GM23338 (cell line): ENCODE measurements around the gene CNTN5. TPM values are rescaled to one million over a fixed set of nuclear protein-coding genes. Genes with fewer than 3 reads are reported as not detected.

ENCODE experiments used
- ATAC-seq: fragments of 200-7000 bp; cut with Tn5 transposase; 3 replicates; pipeline ENCODE4 v1.9.1; 2020
- DNase-seq: peaks from one replicate; pipeline ENCODE4 v3.0.0-alpha.2; 2015; ENCODE audit warnings: low spot score
- H2AFZ ChIP-seq: fragments of 200-600 bp; sonication (generic); 2 replicates; pipeline ENCODE4 v1.8.0; 2016; ENCODE audit warnings: antibody characterized with exemption, mild to moderate bottlenecking, moderate library complexity
- H3F3A ChIP-seq: fragments of 200-600 bp; sonication (generic); replicated peaks from 2 replicates; pipeline ENCODE4 v1.8.0; 2017; ENCODE audit warnings: antibody characterized with exemption, mixed run types, low read depth
- H3K27ac ChIP-seq: fragments of 200-600 bp; sonication (generic); 2 replicates; pipeline ENCODE4 v1.6.1; 2016; ENCODE audit warnings: low read depth
- H3K27me3 ChIP-seq: fragments of 200-600 bp; sonication (generic); 2 replicates; pipeline ENCODE4 v1.8.0; 2016; ENCODE audit warnings: mild to moderate bottlenecking, mixed run types, moderate library complexity; ENCODE audit not compliant: insufficient read depth
- H3K36me3 ChIP-seq: fragments of 200-600 bp; sonication (generic); 2 replicates; pipeline ENCODE4 v1.8.0; 2016; ENCODE audit warnings: mild to moderate bottlenecking; ENCODE audit not compliant: insufficient read depth
- H3K4me1 ChIP-seq: fragments of 200-600 bp; sonication (generic); 2 replicates; pipeline ENCODE4 v1.8.0; 2016; ENCODE audit warnings: mild to moderate bottlenecking, moderate library complexity; ENCODE audit not compliant: insufficient read depth
- H3K4me2 ChIP-seq: fragments of 200-600 bp; sonication (generic); 2 replicates; pipeline ENCODE4 v1.7.1; 2017; ENCODE audit warnings: mixed run types
- H3K4me3 ChIP-seq: fragments of 200-600 bp; sonication (generic); 2 replicates; pipeline ENCODE4 v1.6.1; 2016; ENCODE audit warnings: mixed run types
- H3K79me2 ChIP-seq: fragments of 200-600 bp; sonication (generic); replicated peaks from 2 replicates; pipeline ENCODE4 v1.8.0; 2017; ENCODE audit warnings: mild to moderate bottlenecking; ENCODE audit not compliant: insufficient read depth
- H3K9me2 ChIP-seq: fragments of 200-600 bp; sonication (generic); 2 replicates; pipeline ENCODE4 v1.8.0; 2017; ENCODE audit not compliant: insufficient read depth
- H4K20me1 ChIP-seq: fragments of 200-600 bp; sonication (generic); replicated peaks from 2 replicates; pipeline ENCODE4 v1.8.0; 2017; ENCODE audit warnings: mild to moderate bottlenecking; ENCODE audit not compliant: insufficient read depth
- H3K27ac Mint-ChIP-seq: 2 replicates; pipeline ENCODE4 v1.8.0; 2020; ENCODE audit warnings: inconsistent platforms, mild to moderate bottlenecking, moderate library complexity, mixed read lengths
- H3K27me3 Mint-ChIP-seq: 3 replicates; pipeline ENCODE4 v1.8.0; 2022; ENCODE audit warnings: low read depth, mild to moderate bottlenecking, moderate library complexity, mixed read lengths, inconsistent platforms; ENCODE audit not compliant: insufficient read depth, poor library complexity
- H3K36me3 Mint-ChIP-seq: 3 replicates; pipeline ENCODE4 v1.8.0; 2021; ENCODE audit warnings: low read depth, mild to moderate bottlenecking, inconsistent platforms, moderate library complexity, mixed read lengths
- H3K4me1 Mint-ChIP-seq: 3 replicates; pipeline ENCODE4 v1.8.0; 2020; ENCODE audit warnings: mild to moderate bottlenecking, inconsistent platforms, mixed read lengths
- H3K4me3 Mint-ChIP-seq: 3 replicates; pipeline ENCODE4 v1.8.0; 2021; ENCODE audit warnings: moderate library complexity, mild to moderate bottlenecking, inconsistent platforms, mixed read lengths
- H3K9me3 Mint-ChIP-seq: 3 replicates; pipeline ENCODE4 v1.8.0; 2020; ENCODE audit warnings: moderate library complexity, mild to moderate bottlenecking, inconsistent platforms, mixed read lengths
- CREB1 ChIP-seq: fragments of 250-450 bp; sonication (Bioruptor Pico); IDR thresholded peaks from 2 replicates; pipeline ENCODE4 v1.5.0; 2020; ENCODE audit warnings: low read depth, mild to moderate bottlenecking, moderate library complexity
- EZH2 ChIP-seq: fragments of 200-600 bp; sonication (generic); IDR thresholded peaks from one replicate; pipeline ENCODE4 v1.8.0; 2017; ENCODE audit warnings: antibody characterized with exemption, mild to moderate bottlenecking, low read depth; ENCODE audit not compliant: unreplicated experiment
- EZH2phosphoT487 ChIP-seq: fragments of 200-600 bp; sonication (generic); IDR thresholded peaks from one replicate; pipeline ENCODE4 v1.8.1; 2018; ENCODE audit warnings: antibody characterized with exemption; ENCODE audit not compliant: unreplicated experiment
- NANOG ChIP-seq: IDR thresholded peaks from 2 replicates; pipeline ENCODE4 v1.6.1; 2016; ENCODE audit warnings: antibody characterized with exemption, borderline replicate concordance
- polyA plus RNA-seq: library from polyadenylated mRNA; unstranded; fragments of >200 nt; fragmentation: Nextera tagmentation; extraction: Ambion mirVana; gene quantifications from 2 replicates; pipeline ENCODE4 v1.2.1, GENCODE V29; 2016
- total RNA-seq: library from RNA; depleted of rRNA; stranded (reverse); fragments of >200 nt; shearing (Covaris generic); gene quantifications from 2 replicates; pipeline ENCODE4 v1.2.3, GENCODE V29; 2014
- TF ChIP-seq, protein P1 (sequence below): IDR thresholded peaks from 2 replicates; pipeline ENCODE4 v1.6.1; 2016; ENCODE audit warnings: antibody characterized with exemption
- TF ChIP-seq, protein P2 (sequence below): IDR thresholded peaks from one replicate; pipeline ENCODE4 v1.6.1; 2018; ENCODE audit warnings: antibody characterized with exemption; ENCODE audit not compliant: unreplicated experiment
- TF ChIP-seq, protein P3 (sequence below), 2 experiments: fragments of 200-600 bp in 1 of 2; sonication (generic) in 1 of 2; conservative IDR thresholded peaks; 2 replicates each; pipeline versions ENCODE4 v1.5.1 to v1.6.1; 2016 to 2017; ENCODE audit warnings: antibody characterized with exemption in 2 of 2, low read depth in 2 of 2, mild to moderate bottlenecking in 2 of 2, moderate library complexity in 1 of 2
- TF ChIP-seq, protein P4 (sequence below): fragments of 250-450 bp; sonication (Bioruptor Pico); IDR thresholded peaks from 2 replicates; pipeline ENCODE4 v1.5.0; 2020; ENCODE audit warnings: mild to moderate bottlenecking, moderate library complexity

The CNTN5 gene
- total and polyA plus RNA-seq, 2 experiments from 2014 or later = not detected

DNA sequence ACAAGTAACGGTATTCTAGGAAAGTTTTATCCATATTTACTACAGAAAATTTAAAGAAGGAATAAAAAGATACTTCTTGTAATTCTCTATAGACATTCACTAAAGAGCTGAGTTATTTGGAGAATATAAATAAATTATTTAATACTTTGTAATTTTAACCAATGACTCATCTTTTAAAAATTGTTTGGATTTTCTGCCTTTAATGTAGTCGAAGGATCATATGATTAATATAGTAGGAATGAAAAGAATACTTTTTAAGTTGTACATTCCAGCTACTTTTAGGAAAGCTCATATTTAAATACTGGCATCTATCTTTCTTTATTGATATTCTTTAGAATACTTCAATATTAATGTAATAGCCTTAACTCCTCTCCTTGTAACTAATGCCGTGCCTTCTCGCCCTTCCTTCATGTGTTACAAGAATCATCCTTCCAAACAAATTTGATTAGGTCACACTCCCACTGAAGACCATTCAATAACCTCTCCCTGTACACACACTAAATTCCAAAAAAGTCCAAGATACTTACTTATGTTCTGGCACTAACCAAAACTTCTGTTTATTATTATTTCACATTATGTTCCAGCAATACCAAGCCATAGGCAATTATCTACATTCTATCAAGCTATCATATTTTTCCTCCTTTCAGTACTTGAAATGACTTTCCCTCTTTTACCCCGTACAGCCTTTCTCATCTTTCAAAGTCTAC is 501.9 kb downstream of the CNTN5 start:
- H3K4me1 ChIP-seq = no peaks in the 10 kb centered on the region
- no peaks in the 10 kb centered on the region for H3F3A ChIP-seq
- TF ChIP-seq, protein P1, sequence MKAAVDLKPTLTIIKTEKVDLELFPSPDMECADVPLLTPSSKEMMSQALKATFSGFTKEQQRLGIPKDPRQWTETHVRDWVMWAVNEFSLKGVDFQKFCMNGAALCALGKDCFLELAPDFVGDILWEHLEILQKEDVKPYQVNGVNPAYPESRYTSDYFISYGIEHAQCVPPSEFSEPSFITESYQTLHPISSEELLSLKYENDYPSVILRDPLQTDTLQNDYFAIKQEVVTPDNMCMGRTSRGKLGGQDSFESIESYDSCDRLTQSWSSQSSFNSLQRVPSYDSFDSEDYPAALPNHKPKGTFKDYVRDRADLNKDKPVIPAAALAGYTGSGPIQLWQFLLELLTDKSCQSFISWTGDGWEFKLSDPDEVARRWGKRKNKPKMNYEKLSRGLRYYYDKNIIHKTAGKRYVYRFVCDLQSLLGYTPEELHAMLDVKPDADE = no peak
- TF ChIP-seq EZH2phosphoT487 (no peak), NANOG (no peak), EZH2 (no peak), CREB1 (CRISPR knock-in tag) (no peak)
- TF ChIP-seq, protein P2, sequence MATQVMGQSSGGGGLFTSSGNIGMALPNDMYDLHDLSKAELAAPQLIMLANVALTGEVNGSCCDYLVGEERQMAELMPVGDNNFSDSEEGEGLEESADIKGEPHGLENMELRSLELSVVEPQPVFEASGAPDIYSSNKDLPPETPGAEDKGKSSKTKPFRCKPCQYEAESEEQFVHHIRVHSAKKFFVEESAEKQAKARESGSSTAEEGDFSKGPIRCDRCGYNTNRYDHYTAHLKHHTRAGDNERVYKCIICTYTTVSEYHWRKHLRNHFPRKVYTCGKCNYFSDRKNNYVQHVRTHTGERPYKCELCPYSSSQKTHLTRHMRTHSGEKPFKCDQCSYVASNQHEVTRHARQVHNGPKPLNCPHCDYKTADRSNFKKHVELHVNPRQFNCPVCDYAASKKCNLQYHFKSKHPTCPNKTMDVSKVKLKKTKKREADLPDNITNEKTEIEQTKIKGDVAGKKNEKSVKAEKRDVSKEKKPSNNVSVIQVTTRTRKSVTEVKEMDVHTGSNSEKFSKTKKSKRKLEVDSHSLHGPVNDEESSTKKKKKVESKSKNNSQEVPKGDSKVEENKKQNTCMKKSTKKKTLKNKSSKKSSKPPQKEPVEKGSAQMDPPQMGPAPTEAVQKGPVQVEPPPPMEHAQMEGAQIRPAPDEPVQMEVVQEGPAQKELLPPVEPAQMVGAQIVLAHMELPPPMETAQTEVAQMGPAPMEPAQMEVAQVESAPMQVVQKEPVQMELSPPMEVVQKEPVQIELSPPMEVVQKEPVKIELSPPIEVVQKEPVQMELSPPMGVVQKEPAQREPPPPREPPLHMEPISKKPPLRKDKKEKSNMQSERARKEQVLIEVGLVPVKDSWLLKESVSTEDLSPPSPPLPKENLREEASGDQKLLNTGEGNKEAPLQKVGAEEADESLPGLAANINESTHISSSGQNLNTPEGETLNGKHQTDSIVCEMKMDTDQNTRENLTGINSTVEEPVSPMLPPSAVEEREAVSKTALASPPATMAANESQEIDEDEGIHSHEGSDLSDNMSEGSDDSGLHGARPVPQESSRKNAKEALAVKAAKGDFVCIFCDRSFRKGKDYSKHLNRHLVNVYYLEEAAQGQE = no peak
- TF ChIP-seq, protein P3, sequence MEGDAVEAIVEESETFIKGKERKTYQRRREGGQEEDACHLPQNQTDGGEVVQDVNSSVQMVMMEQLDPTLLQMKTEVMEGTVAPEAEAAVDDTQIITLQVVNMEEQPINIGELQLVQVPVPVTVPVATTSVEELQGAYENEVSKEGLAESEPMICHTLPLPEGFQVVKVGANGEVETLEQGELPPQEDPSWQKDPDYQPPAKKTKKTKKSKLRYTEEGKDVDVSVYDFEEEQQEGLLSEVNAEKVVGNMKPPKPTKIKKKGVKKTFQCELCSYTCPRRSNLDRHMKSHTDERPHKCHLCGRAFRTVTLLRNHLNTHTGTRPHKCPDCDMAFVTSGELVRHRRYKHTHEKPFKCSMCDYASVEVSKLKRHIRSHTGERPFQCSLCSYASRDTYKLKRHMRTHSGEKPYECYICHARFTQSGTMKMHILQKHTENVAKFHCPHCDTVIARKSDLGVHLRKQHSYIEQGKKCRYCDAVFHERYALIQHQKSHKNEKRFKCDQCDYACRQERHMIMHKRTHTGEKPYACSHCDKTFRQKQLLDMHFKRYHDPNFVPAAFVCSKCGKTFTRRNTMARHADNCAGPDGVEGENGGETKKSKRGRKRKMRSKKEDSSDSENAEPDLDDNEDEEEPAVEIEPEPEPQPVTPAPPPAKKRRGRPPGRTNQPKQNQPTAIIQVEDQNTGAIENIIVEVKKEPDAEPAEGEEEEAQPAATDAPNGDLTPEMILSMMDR (conservative IDR thresholded peaks at IDR 0.05; ENCODE audit: low read depth in 2 of 2) = no peak
- TF ChIP-seq, protein P4, sequence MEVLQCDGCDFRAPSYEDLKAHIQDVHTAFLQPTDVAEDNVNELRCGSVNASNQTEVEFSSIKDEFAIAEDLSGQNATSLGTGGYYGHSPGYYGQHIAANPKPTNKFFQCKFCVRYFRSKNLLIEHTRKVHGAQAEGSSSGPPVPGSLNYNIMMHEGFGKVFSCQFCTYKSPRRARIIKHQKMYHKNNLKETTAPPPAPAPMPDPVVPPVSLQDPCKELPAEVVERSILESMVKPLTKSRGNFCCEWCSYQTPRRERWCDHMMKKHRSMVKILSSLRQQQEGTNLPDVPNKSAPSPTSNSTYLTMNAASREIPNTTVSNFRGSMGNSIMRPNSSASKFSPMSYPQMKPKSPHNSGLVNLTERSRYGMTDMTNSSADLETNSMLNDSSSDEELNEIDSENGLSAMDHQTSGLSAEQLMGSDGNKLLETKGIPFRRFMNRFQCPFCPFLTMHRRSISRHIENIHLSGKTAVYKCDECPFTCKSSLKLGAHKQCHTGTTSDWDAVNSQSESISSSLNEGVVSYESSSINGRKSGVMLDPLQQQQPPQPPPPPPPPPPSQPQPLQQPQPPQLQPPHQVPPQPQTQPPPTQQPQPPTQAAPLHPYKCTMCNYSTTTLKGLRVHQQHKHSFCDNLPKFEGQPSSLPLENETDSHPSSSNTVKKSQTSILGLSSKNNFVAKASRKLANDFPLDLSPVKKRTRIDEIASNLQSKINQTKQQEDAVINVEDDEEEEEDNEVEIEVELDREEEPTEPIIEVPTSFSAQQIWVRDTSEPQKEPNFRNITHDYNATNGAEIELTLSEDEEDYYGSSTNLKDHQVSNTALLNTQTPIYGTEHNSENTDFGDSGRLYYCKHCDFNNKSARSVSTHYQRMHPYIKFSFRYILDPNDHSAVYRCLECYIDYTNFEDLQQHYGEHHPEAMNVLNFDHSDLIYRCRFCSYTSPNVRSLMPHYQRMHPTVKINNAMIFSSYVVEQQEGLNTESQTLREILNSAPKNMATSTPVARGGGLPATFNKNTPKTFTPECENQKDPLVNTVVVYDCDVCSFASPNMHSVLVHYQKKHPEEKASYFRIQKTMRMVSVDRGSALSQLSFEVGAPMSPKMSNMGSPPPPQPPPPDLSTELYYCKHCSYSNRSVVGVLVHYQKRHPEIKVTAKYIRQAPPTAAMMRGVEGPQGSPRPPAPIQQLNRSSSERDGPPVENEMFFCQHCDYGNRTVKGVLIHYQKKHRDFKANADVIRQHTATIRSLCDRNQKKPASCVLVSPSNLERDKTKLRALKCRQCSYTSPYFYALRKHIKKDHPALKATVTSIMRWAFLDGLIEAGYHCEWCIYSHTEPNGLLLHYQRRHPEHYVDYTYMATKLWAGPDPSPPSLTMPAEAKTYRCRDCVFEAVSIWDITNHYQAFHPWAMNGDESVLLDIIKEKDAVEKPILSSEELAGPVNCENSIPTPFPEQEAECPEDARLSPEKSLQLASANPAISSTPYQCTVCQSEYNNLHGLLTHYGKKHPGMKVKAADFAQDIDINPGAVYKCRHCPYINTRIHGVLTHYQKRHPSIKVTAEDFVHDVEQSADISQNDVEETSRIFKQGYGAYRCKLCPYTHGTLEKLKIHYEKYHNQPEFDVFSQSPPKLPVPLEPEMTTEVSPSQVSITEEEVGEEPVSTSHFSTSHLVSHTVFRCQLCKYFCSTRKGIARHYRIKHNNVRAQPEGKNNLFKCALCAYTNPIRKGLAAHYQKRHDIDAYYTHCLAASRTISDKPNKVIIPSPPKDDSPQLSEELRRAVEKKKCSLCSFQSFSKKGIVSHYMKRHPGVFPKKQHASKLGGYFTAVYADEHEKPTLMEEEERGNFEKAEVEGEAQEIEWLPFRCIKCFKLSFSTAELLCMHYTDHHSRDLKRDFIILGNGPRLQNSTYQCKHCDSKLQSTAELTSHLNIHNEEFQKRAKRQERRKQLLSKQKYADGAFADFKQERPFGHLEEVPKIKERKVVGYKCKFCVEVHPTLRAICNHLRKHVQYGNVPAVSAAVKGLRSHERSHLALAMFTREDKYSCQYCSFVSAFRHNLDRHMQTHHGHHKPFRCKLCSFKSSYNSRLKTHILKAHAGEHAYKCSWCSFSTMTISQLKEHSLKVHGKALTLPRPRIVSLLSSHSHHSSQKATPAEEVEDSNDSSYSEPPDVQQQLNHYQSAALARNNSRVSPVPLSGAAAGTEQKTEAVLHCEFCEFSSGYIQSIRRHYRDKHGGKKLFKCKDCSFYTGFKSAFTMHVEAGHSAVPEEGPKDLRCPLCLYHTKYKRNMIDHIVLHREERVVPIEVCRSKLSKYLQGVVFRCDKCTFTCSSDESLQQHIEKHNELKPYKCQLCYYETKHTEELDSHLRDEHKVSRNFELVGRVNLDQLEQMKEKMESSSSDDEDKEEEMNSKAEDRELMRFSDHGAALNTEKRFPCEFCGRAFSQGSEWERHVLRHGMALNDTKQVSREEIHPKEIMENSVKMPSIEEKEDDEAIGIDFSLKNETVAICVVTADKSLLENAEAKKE = no peak
- no peak overlapping the region for H3K4me2 ChIP-seq
- H2AFZ ChIP-seq = no peak overlapping the region
- H3K36me3 ChIP-seq = no peaks in the 10 kb centered on the region
- no peaks in the 10 kb centered on the region for H3K79me2 ChIP-seq
- H3K4me3 Mint-ChIP-seq = no peak overlapping the region
- H3K27ac Mint-ChIP-seq = no peak overlapping the region
- no peaks in the 10 kb centered on the region for H3K27me3 ChIP-seq
- peaks cover 18% of the 10 kb centered on the region for H3K4me1 Mint-ChIP-seq
- no peaks in the 10 kb centered on the region for H4K20me1 ChIP-seq
- H3K4me3 ChIP-seq = no peak overlapping the region
- H3K9me2 ChIP-seq = no peaks in the 10 kb centered on the region
- DNase-seq = no peak
- no peak overlapping the region for H3K27ac ChIP-seq
- H3K36me3 Mint-ChIP-seq = no peaks in the 10 kb centered on the region
- ATAC-seq = no peak
- H3K9me3 Mint-ChIP-seq = no peaks in the 10 kb centered on the region
- no peaks in the 10 kb centered on the region for H3K27me3 Mint-ChIP-seq
